Activated CD4-positive, alpha-beta T cell treated with anti-CD3 and anti-CD28 coated beads, Interleukin-2, amount 50 U/mL, for 1 hour (primary cell): ENCODE results near the gene FLRT2.

Experiments used
- DNase-seq: peaks from one replicate; pipeline ENCODE4 v3.0.0-alpha.2; 2020

The FLRT2 gene

GRCh38 chr14:85531141-85531586 is 1.2 kb downstream of the FLRT2 start:
- no peak for DNase-seq

GRCh38 chr14:85531587-85532373 is 1.8 kb downstream of the FLRT2 start:
- DNase-seq, result no peak

- DNase-seq, result no peak
Measured at GRCh38 chr14:85532374-85533022, 2.6 kb downstream of the FLRT2 start.

GRCh38 chr14:85533023-85533860 is 3.3 kb downstream of the FLRT2 start:
- no peak for DNase-seq

- no peak for DNase-seq
Measured at GRCh38 chr14:85533861-85534291, 3.9 kb downstream of the FLRT2 start.

GRCh38 chr14:85534458-85535293 is 4.7 kb downstream of the FLRT2 start:
- no peak for DNase-seq

- DNase-seq, result no peak
Measured at GRCh38 chr14:85535321-85535720, 5.4 kb downstream of the FLRT2 start.

- no peak for DNase-seq
Measured at GRCh38 chr14:85535991-85536832, 6.3 kb downstream of the FLRT2 start.

- DNase-seq, result no peak
Measured at GRCh38 chr14:85536833-85537190, 6.9 kb downstream of the FLRT2 start.

GRCh38 chr14:85537526-85537925 is 7.6 kb downstream of the FLRT2 start:
- no peak for DNase-seq

GRCh38 chr14:85538636-85539035 is 8.7 kb downstream of the FLRT2 start:
- DNase-seq, result no peak

- DNase-seq, result no peak
Measured at GRCh38 chr14:85539510-85539909, 9.6 kb downstream of the FLRT2 start.

- no peak for DNase-seq
Measured at GRCh38 chr14:85542623-85543022, 12.7 kb downstream of the FLRT2 start.

- DNase-seq, result no peak
Measured at GRCh38 chr14:85545738-85546137, 15.8 kb downstream of the FLRT2 start.

- DNase-seq, result no peak
Measured at GRCh38 chr14:85546390-85546789, 16.4 kb downstream of the FLRT2 start.

GRCh38 chr14:85549697-85550096 is 19.8 kb downstream of the FLRT2 start:
- DNase-seq, result no peak

- DNase-seq, result no peak
Measured at GRCh38 chr14:85554106-85554505, 24.2 kb downstream of the FLRT2 start.

- DNase-seq, result no peak
Measured at GRCh38 chr14:85556267-85556666, 26.3 kb downstream of the FLRT2 start.

- DNase-seq, result no peak
Measured at GRCh38 chr14:85558505-85558904, 28.6 kb downstream of the FLRT2 start.

- DNase-seq, result no peak
Measured at GRCh38 chr14:85562630-85563029, 32.7 kb downstream of the FLRT2 start.

GRCh38 chr14:85564841-85565527 is 35.0 kb downstream of the FLRT2 start:
- DNase-seq, result no peak
